Activated CD8-positive, alpha-beta memory T cell treated with anti-CD3 and anti-CD28 coated beads, Interleukin-2, amount 50 U/mL, for 4 hours (primary cell): ENCODE measurements around the gene SHPK.

Experiments used
- DNase-seq: peaks from one replicate; pipeline ENCODE4 v3.0.0-alpha.2; 2020

The SHPK gene, protein sequence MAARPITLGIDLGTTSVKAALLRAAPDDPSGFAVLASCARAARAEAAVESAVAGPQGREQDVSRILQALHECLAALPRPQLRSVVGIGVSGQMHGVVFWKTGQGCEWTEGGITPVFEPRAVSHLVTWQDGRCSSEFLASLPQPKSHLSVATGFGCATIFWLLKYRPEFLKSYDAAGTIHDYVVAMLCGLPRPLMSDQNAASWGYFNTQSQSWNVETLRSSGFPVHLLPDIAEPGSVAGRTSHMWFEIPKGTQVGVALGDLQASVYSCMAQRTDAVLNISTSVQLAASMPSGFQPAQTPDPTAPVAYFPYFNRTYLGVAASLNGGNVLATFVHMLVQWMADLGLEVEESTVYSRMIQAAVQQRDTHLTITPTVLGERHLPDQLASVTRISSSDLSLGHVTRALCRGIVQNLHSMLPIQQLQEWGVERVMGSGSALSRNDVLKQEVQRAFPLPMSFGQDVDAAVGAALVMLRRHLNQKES

DNA sequence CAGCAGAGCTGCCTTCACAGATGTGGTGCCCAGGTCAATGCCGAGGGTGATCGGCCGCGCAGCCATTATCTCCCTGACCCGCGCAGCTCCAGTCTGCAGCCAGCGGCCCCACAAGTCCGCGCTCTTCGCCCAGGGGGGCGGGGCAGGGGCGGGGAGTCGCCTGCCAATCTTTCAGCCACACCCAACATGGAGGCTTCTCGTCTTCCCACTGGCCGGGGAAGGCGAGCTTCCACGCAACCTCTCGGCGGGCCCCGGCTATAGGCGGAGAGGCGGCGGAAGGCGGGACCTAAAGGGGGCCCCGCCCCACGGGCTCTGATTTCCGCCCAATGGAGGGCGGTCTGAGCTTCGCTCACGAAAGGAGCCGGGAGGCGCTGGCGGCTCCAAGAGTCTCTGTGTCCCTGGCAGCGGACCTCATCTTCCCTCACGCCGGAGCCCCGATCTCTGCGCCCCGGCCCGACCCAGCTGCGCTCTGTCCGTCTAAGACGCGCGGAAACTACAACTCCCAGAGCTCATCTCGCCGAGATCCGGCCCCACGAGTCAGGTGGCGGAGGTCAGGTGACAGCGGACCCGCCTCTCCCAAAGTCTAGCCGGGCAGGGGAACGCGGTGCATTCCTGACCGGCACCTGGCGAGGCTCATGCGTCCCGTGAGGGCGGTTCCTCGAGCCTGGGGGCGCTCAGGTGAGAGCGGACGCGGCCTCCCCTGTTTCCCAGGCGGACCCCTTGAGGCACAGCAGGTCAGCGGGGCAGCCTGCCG, at the start of gene SHPK, which contains the start of gene CTNS:
TSS of gene SHPK (minus strand) at position 97 of the 754 bp plus-strand sequence. CDS start at position 66, 31 bp downstream.
TSS of gene CTNS (plus strand) at position 607 of the 754 bp plus-strand sequence. CDS start 3,447 bp downstream, outside the sequence.
- peak; percentile 93 for DNase-seq

DNA sequence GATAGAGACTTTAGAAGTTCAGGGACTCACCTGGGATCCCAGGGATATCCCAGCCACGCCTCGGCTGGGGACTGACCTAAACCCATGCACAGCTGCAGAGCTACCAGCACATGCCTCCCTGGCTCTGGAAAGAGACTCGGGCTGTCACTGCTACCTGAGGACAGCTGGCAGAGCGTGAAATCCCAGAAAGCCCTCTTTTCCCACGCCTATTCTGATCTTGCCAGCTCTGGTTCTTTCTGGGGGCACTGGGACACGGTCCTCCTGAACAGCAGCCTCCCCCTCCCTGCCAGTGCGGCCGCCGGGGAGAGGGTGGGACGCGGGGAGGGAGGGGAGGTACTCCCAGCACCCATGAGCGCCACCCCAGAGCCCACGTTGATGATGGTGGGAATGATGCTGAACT, 49.1 kb upstream of the SHPK start:
- DNase-seq: no peak

DNA sequence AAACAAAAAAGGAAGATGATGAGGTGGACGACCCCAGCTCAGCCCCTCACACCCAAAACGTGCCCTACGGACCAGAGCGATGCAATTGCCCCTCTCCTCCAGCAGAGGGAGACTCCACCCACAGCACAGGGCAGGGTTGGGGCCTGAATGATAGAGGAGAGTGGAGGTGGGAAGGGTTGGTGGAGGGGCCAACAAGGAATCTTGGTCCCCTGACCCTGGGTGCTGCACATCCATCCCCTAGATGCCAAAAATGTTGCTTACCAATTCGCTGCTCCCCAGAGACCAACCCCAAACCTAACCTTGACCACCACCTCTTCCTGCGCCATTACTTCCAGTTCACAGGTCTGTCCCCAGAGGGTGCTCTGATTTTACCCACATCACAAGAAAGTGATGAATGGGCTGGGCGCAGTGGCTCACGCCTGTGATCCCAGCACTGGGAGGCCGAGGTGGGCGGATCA, 47.0 kb upstream of the SHPK start:
- peak; percentile 59 for DNase-seq

DNA sequence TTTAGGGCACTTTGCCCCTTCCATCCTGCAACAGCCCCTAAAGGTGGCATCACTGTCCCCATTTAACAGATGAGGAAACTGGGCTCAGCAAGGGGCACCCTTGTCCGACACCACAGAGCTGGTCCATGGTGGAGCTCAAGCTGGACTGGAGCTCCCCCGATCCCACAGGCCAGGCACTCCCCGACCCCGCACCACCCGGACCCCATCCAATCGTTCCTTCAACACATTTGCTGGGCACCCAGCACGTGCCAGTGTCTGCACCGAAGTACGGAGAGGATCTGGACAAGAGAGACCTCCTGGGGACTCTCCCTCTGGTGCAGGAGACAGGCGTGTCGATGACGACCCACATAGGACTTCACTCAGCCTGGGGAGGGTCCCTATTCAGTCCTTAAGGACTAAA, 46.0 kb upstream of the SHPK start:
- no peak for DNase-seq

DNA sequence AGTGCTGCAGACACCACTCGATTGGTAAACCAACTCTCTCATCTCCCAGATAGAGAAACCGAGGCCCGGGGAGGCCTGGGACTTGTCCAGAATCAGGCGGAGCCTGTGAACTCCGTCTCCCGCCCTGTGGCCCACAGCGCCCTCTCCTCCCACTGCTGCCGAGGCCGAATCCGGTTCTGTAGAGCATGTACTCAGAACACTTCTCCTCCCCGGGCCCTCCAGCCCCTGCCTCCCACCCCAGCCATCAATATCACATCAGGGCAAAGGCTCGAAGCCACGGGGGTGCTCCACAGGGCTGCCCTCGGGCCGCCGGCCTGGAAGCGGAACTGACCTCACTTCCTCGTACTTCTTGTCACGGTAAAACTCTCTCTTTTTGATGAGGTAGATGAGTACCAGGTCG, 45.5 kb upstream of the SHPK start:
- DNase-seq: no peak

DNA sequence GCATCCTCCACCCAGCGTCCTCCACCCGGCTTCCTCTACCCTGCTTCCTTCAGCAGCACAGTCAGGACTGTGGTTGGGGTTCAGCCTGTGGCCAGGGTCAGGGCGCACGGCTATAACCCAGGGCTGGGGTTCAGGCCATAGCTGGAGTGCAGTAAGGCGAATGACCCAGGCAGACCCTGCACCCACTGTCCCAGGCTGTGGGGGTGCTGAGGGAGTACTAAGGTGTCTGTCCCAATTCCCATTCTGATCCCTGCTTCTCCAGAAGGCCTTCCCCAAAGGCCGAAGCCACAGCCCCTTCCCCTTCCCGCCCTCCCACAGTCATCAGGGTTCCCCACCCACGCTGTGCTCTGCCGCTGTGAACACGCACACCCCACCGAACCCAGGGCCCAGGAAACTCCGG, 45.0 kb upstream of the SHPK start:
- DNase-seq: no peak

DNA sequence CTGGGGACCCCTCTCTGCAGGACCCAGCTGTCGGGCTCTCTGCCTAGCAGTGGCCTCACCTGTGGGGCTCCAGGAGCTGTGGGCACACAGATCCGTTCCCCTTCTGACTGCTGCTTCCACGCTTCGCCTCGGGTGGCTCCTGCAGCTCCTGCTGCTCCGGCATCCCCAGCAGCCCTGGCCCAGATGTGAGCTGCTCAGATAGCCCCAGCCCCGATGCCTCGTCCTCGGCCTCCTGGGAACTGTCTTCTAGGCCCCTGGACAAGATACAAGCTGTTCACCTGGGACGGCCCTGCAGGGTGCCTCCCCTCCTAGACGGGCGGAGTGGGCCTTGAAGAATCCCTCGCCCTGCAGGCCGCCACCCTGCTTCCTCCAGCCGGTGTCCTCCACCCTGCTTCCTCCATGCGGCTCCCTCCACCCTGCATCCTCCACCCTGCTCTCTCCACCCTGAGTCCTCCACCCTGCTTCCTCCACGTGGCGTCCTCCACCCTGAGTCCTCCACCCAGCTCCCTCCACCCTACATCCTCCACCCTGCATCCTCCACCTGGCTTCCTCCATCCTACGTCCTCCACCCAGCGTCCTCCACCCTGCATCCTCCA, 43.6 kb upstream of the SHPK start:
- no peak for DNase-seq

DNA sequence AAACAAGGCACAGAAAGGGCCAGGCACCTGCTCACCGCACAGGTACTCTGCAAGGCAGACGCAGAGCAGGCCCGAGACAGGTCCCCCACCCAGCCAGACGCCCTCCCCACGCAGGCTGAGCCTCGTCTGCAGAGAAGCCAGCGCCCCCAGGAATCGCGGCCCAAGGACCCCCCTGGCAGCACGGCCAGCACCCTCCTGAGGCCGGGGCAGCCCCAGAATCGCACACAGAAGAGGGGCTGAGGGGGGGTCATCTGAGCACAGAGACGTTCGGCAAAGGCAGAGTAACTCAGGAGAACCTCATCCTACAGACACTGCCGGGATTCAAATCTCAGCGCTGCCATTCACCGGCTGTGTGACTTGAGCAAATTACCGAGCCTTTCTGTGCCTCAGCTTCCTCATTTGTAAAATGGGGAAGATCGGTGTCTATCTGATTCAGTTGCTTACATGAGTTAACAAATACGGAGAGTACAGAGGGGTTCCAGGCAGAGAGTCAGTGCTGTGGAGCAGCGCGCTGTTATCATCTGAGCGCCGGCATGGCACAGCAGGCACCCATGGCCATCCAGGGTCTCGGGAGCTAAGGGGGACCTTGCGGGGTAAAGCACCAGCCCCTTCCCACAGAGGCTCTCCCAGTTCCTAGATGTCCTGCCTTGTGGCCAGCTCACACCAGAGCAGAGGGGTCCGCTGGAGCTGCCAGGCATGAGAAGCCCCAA, 42.9 kb upstream of the SHPK start:
- no peak for DNase-seq

DNA sequence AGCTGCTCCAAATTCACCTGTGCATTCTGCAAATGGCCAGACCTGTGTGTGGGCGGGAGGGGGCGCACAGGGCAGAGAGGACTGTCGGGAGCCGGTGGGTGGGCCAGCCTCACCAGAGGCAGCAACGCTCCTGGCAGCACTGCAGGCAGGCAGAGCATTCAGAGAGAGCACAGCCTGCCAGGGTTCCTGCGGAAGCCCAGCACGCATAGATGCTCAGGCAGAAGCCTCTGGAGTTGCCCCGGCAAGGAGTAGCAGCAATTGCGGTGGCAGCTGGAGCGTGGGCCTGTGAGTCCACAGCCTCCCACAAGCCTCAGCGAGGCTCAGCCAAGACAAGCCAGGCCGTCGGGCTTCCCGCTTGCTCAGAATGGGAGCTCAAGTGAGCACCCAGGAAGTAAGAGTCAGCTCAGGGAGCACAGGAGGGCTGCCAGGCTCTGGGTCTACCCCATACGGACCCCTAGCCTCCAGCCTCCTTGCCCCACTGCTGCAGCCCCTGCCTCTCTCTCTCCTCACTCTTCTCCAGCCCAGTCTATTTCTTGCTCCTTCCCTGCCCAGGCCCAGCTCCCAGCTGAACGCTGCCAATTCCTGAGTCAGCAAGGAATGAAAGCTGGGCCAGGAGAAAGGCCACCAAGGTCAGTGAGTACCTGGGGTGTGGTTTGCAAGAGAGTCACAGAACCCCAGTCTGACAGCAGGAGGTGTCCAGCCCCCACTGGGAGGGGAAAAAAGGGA, 42.2 kb upstream of the SHPK start:
- no peak for DNase-seq

DNA sequence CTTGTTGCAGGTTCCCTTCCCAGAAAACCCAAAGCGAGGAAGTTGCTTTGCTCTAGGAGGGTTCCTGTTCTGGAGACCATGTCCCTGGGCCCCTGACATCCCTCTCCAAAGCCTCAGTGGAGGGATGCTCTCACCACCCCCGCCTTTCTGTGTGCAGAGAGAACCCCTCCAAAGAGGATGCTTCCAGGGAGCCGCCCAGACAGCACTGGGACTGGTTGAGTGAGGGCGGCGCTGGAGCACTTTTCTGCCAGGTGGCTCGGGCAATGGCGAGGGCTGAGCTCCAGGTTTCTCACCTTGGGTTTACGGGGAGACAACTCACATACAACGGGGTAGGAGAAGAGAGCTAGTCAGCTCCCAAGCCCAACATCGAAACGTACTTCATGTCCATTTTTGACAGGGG, 39.8 kb upstream of the SHPK start:
- DNase-seq: no peak

DNA sequence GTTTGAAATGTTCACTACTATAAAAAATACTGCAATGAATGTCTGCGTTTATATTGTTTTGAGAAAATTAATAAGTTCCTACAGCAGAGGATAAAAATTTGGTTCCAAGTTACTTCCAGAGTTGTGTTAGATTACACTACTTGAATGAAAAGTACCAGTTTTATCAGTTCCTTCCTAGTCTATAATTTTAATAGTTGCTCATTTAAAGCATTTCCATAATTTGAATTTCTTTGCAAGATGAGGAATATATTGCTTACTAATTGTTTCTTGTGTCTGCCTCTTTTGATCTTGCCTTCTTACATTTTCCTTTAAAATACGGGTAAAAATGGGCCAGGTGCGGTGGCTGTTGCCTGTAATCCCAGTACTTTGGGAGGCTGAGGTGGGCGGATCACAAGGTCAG, 36.5 kb upstream of the SHPK start:
- DNase-seq: no peak

DNA sequence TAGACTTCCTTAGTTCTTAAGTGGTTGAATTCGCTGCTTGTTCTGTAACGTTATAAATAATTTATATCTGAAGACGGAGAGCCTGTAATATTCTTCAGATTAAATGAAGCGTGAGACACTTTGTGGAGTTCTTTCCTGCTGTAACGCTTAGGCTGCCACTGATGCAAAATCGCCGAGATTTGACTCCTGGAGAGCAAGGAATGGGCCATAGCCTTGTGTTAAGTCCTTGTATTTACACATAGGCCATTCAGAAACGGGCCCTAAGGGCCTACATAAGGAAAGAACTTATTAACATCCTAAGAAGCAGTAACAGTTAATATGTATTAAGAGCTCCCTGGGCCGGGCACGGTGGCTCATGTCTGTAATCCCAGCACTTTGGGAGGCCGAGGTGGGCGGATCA, 33.5 kb upstream of the SHPK start:
- DNase-seq: no peak

DNA sequence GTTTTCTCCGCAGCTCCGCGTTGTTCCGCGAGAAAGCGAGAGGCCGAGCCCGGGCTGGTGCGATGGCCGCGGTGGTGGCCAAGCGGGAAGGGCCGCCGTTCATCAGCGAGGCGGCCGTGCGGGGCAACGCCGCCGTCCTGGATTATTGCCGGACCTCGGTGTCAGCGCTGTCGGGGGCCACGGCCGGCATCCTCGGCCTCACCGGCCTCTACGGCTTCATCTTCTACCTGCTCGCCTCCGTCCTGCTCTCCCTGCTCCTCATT, 33.0 kb upstream of the SHPK start:
- no peak for DNase-seq

DNA sequence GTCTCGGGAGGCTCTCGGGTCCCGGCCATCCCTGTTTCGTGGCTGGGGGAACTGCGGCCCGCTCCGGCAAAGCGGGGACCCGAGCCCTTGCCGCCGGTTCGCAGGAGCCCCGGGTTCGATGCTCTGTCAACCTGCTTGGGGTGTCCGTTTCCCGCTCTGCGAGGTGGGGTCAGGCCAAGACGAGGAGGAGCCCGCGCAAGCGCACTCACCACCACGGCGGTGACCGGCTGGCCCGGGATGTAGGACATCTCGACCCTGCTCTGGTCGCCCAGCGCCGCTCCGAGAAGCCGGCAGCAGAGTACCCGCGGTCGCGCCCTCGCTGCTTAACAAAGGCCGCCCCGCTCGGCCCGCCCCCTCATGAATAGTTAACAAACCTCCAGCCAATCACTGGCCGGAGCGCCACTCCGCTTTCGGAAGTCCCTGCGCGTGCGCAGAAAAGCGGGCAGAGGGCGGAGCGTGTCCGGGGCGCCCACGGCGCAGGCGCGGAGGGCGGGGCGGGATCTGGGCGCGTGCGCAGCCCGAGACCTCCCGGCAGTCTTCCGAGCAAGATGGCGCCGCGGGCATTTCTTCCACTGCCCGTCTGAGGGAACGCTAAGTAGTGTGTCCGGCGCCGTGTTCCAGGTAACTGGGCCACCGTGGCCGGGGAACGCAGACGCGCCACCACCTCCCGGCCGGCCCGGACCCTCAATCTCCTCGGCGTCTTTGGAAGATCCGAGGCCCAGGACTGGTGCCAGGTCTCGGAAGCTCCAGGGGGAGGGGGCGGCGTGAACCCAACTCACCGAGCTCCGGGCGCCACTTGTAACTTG, 32.4 kb upstream of the SHPK start, which contains the start of the genes EMC6 and TAX1BP3:
TSS of gene EMC6 (plus strand) at position 534 of the 806 bp plus-strand sequence. CDS start 335 bp downstream, outside the sequence.
TSS of gene TAX1BP3 (minus strand) at position 300 of the 806 bp plus-strand sequence. CDS start at position 248, 52 bp downstream.
- peak; percentile 99 for DNase-seq

DNA sequence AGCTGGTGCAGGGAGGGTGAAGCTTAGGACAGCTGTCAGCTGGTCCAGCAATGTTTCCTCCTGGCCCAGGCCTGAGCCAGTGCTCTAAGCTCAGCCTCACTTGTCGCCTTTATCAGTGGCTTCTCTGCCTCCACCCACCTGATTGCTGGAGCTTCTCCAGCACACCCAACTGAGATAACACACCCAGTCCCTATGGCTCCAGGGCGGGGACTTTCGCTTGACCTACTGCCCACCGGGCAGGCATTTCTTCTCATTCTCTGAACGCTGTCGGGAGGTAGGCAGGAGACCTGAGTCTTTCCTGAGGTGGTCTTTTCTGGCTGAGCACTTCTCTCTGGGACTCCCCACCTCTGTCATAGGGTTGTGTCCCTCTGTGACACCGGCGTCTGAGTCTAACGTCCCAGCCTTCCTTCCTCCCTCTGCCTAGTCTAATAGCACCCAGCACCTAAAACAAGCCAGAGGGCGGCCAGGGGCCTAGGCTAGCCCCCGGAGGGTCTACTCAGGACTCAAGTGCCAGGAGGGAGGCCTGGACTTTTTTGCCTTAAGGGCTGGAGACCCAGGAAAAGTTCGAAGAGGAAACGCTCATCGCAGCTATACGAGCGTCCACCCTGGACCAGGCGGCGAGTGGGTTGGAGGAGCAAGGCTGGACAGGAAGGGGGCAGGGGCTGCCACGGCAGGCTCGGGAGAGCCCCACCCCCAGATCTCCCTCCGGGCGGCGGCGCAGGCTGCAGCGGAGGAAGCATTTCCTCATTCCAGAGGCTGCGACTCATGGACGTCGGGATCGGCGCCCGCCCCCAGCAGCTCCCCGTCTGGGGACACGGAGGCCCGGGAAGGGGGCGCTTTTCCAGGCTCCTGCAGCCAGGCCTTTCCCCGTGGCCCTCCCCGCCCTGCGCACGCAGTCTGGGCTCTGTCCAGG, 31.6 kb upstream of the SHPK start:
- no peak for DNase-seq

DNA sequence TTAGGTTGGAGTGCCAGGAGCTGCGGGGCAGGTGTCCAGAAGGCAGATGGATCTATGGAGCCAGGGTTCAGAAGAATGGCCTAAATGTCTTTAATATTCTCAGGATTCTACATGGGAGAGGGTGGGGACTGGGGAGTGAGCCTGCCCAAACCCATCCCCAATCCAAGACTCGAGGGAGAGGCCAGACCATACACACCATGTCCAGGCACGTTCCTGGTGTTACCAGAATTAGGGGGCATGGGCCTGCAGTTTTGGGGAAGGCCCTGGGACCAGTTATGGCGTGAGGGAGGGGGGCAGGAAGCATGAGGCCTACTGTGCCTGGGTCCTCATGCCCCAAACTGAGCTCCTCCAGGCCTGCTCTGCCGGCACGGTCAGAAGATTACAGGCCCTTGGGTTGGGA, 30.5 kb upstream of the SHPK start:
- DNase-seq: no peak

DNA sequence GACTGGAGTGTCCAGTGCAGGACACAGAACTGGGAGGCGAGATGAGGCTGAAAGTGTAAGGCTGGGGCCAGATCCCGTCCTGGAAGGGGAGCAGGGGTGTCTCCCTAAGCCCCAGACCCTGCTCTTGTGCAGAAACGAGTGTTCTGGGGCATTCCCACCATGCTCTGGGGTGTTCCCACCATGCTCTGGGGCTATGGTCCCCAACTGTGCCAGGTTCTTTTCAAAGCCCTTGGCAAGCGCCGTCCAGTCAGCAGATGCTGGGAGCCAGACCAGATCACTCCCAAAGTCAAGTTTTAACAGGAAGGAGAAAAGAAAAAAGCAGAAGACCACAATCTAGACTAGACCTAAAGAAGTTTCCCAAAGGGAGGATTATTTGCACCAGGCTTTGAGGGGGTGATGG, 29.8 kb upstream of the SHPK start:
- DNase-seq: no peak

DNA sequence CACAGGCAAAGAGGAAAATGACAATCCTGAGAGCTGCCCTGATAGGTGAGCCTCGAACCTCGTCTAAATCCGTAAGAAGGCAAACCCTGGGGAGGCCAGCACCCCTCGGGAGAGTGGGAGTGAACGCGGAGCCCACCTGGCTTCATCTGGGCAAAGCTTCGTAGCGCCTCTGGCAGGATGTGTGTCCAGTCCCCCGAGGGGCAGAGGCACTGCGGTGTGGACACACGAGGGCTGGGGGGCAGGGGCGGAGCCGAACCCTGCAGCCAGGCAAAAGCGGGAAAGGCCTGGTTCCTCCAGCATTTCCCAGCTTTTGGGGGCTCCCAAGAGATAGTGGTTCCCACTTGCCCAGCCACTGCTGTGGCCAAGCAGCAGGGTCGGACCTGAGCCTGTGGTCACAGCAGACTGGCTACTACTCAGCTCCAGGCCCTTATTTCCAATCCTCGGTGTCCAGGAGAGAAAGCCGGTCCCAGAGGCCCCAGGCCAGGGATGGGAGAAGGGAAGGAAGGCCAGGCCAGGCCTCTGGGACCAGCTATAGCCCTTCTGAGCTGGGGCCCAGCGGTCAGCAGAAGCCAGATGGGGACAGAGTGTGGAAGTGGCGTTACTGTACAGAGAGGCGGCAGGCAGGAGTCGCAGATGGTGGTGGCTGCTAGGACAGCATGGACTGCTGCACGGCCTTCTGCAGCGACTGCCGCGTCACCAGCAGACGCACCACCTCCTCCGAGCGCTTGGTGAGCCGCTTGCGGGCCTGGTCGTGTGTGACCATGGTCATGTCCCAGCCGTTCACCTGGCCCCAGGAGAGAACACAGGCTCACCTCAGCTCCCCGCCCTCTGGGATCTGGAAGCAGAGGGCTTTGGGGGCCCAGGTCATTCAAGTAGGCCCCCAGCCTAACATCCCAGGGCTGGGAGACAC, 27.3 kb upstream of the SHPK start:
- DNase-seq: no peak

DNA sequence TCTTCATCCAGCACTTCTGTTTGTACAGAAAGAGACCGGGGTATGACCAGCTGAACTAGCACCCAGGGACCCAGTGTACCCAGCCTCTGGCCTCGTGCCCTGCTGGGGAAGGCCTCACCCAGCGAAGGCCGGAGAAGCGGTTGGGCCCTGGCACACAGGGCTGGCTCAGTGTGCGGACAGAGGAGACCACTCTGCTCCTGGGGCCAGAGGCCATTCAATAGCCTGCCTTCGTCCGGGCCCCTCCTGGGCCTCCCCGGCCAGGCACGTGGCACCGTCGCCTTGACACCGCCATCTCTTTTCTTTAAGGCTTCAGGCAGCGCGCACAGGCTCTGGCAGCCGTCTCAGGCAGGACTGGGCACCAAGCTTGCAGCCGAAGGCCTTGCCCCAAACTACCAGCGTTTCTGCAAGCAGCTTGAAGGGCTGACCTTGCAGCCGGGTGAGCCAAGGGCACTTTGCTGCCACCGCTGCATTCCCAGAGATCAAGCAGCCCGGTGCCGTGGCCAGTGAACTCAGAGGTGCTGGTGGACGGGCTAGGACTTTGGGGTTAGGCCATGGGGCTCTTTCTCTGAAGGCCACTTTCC, 24.4 kb upstream of the SHPK start:
- DNase-seq: no peak
